HepG2 (cell line): ENCODE measurements around the gene VPS26B. TPM values are rescaled to one million over a fixed set of nuclear protein-coding genes. Genes with fewer than 3 reads are reported as not detected.

Experiments
- ATAC-seq: fragments of 200-7000 bp; cut with Tn5 transposase; 3 replicates; pipeline ENCODE4 v1.9.1; 2020; ENCODE audit warnings: mild to moderate bottlenecking, moderate library complexity
- BruUV-seq: library from RNA; stranded (reverse); fragments of 400-500 nt; replicated peaks from 2 replicates; lab custom pipeline; 2021; lab: Mats Ljungman, UMichigan
- CTCF ChIA-PET: fragments of 300-600 bp; formaldehyde crosslinking; extraction: SDS; loops from one replicate; lab custom pipeline; 2021; ENCODE audit warnings: low total read pairs, inconsistent platforms, low intra/inter-chr PET ratio; lab: Yijun Ruan, JAX
- POLR2A ChIA-PET: fragments of 350-600 bp; sonication (Branson Sonifier 250); formaldehyde crosslinking; loops from one replicate; lab custom pipeline; 2020; ENCODE audit warnings: antibody characterized with exemption, inconsistent platforms; lab: Yijun Ruan, JAX
- DNase-seq: peaks from one replicate; pipeline ENCODE4 v3.0.0-alpha.2; 2015; ENCODE audit warnings: low spot score
- FAIRE-seq: peaks from 3 replicates; lab custom pipeline; 2011; peaks lifted over from hg19 to GRCh38; lab: Jason Lieb, UNC
- H2AFZ ChIP-seq: one replicate; pipeline ENCODE4 v1.6.1; 2011; ENCODE audit warnings: low read length, inconsistent platforms
- H3K27ac ChIP-seq: fragments of 300-600 bp; 3 replicates; pipeline ENCODE4 v1.8.0; 2011; ENCODE audit warnings: mixed run types, mild to moderate bottlenecking, mixed read lengths, low read length, inconsistent platforms; ENCODE audit not compliant: insufficient read depth; ENCODE audit errors: extremely low read length
- H3K27me3 ChIP-seq, 2 experiments: fragments of 200-600 bp in 1 of 2; 2 replicates in 1 of 2; 3 replicates in 1 of 2; pipeline versions ENCODE4 v1.6.0 to v1.8.0; 2011; ENCODE audit warnings: low read length in 2 of 2, mild to moderate bottlenecking in 2 of 2, moderate library complexity in 2 of 2, inconsistent platforms in 1 of 2; ENCODE audit not compliant: insufficient read depth in 2 of 2, control insufficient read depth in 1 of 2
- H3K36me3 ChIP-seq, 2 experiments: fragments of 200-600 bp in 1 of 2; replicated peaks in 1 of 2; 2 replicates in 1 of 2; 3 replicates in 1 of 2; pipeline versions ENCODE4 v1.5.1 to v1.8.0; 2011; ENCODE audit warnings: low read length in 2 of 2, inconsistent platforms in 1 of 2; ENCODE audit not compliant: insufficient read depth in 2 of 2, control insufficient read depth in 1 of 2
- H3K4me1 ChIP-seq: 2 replicates; pipeline ENCODE4 v1.5.1; 2012; ENCODE audit warnings: low read length, inconsistent platforms; ENCODE audit not compliant: insufficient read depth
- H3K4me2 ChIP-seq: 2 replicates; pipeline ENCODE4 v1.6.0; 2011; ENCODE audit warnings: low read depth, low read length, inconsistent platforms
- H3K4me3 ChIP-seq, 3 experiments: fragments of 200-600 bp in 1 of 3; sonication (generic), shearing (Covaris generic) in 1 of 3; replicated peaks in 1 of 3; 2 replicates each; pipeline ENCODE4 v1.5.1; 2011 to 2016; ENCODE audit warnings: low read length in 3 of 3, inconsistent platforms in 2 of 3, low read depth in 2 of 3, mild to moderate bottlenecking in 2 of 3, control low read depth in 1 of 3, mixed read lengths in 1 of 3; ENCODE audit not compliant: insufficient read depth in 1 of 3
- H3K79me2 ChIP-seq: one replicate; pipeline ENCODE4 v1.6.1; 2011; ENCODE audit warnings: low read length, inconsistent platforms; ENCODE audit not compliant: insufficient read depth
- H3K9ac ChIP-seq: 2 replicates; pipeline ENCODE4 v1.6.0; 2011; ENCODE audit warnings: mild to moderate bottlenecking, low read depth, low read length, inconsistent platforms; ENCODE audit not compliant: insufficient read depth
- H3K9me3 ChIP-seq: 2 replicates; pipeline ENCODE4 v1.5.1; 2012; ENCODE audit warnings: mild to moderate bottlenecking, low read length
- H4K20me1 ChIP-seq: 2 replicates; pipeline ENCODE4 v1.6.0; 2011; ENCODE audit warnings: inconsistent platforms, mild to moderate bottlenecking, low read length, moderate library complexity; ENCODE audit not compliant: insufficient read depth
- FOXO1 ChIP-seq: sonication (generic); formaldehyde crosslinking; IDR thresholded peaks from 2 replicates; pipeline ENCODE4 v1.4.0; 2020; ENCODE audit warnings: missing genetic modification reagents
- NFIC ChIP-seq: IDR thresholded peaks from 2 replicates; pipeline ENCODE4 v1.6.1; 2012; ENCODE audit warnings: mild to moderate bottlenecking, low read length, inconsistent platforms
- TBL1XR1 ChIP-seq: fragments of 150-350 bp; IDR thresholded peaks from 2 replicates; pipeline ENCODE4 v1.6.1; 2014; ENCODE audit warnings: borderline replicate concordance, low read length; ENCODE audit not compliant: partially characterized antibody
- ZNF17 ChIP-seq: sonication (generic); formaldehyde crosslinking; IDR thresholded peaks from 2 replicates; pipeline ENCODE4 v1.5.0; 2020; ENCODE audit warnings: mild to moderate bottlenecking, missing genetic modification reagents
- WGBS: methylation state at CpG from one replicate; pipeline ENCODE4 v1.1.6; 2017; ENCODE audit warnings: low lambda C conversion rate; 5-methylcytosine and 5-hydroxymethylcytosine counted together
- in situ Hi-C: cut with HindIII; loops from 2 replicates; pipeline ENCODE4 v1.10.0; 2017; ENCODE audit warnings: low pct_unique_long_range_greater_than_20kb; ENCODE audit not compliant: extremely low pct_ligation_motif_present
- intact Hi-C: fragments of 100-400 bp; cut with micrococcal nuclease; formaldehyde crosslinking; loops from one replicate; pipeline ENCODE4 v1.10.0; 2022; ENCODE audit not compliant: unreplicated experiment
- polyA plus RNA-seq, 8 experiments: library from polyadenylated mRNA; depleted of rRNA in 3 of 8; stranded (reverse) in 7 of 8; unstranded in 1 of 8; fragments of >200 nt; fragmentation: Illumina TruSeq in 4 of 8; extraction: Trizol in 4 of 8; gene quantifications; 2 replicates each; pipeline versions ENCODE4 v1.2.1 to v1.2.3, GENCODE V29; 2011 to 2016; ENCODE audit warnings: low read depth in 4 of 8, missing spikeins in 1 of 8, mixed read lengths in 1 of 8; ENCODE audit not compliant: insufficient read depth in 1 of 8
- total RNA-seq, 5 experiments: library from RNA; depleted of rRNA; stranded (reverse); fragments of >200 nt; fragmentation: Illumina TruSeq; extraction: Trizol; gene quantifications; 2 replicates each; pipeline ENCODE4 v1.2.3, GENCODE V29; 2016; ENCODE audit warnings: low read depth in 1 of 5
- TF ChIP-seq, protein P1 (sequence below): sonication (generic); formaldehyde crosslinking; IDR thresholded peaks from 2 replicates; pipeline ENCODE4 v1.4.0; 2020; ENCODE audit warnings: low read depth, missing genetic modification reagents
- TF ChIP-seq, protein P2 (sequence below): sonication (generic); formaldehyde crosslinking; IDR thresholded peaks from 2 replicates; pipeline ENCODE4 v1.5.0; 2020; ENCODE audit warnings: mild to moderate bottlenecking, missing genetic modification reagents
- TF ChIP-seq, protein P3 (sequence below), 2 experiments: fragments of 450-650 bp in 1 of 2; sonication (generic) in 1 of 2; formaldehyde crosslinking; IDR thresholded peaks; 2 replicates each; pipeline versions ENCODE4 v1.5.0 to v1.8.0; 2020 to 2022; ENCODE audit warnings: mild to moderate bottlenecking in 1 of 2, missing genetic modification reagents in 1 of 2
- TF ChIP-seq, protein P4 (sequence below): sonication (generic); formaldehyde crosslinking; conservative IDR thresholded peaks from 2 replicates; pipeline ENCODE4 v1.4.0; 2020; ENCODE audit warnings: mild to moderate bottlenecking, missing genetic modification reagents, moderate library complexity

Gene VPS26B
- total and polyA plus RNA-seq, 2 of the 13 experiments (the other 11 are each of a cell fraction or from before 2014, with no cell fraction given): 20.2 to 23.2 TPM

DNA sequence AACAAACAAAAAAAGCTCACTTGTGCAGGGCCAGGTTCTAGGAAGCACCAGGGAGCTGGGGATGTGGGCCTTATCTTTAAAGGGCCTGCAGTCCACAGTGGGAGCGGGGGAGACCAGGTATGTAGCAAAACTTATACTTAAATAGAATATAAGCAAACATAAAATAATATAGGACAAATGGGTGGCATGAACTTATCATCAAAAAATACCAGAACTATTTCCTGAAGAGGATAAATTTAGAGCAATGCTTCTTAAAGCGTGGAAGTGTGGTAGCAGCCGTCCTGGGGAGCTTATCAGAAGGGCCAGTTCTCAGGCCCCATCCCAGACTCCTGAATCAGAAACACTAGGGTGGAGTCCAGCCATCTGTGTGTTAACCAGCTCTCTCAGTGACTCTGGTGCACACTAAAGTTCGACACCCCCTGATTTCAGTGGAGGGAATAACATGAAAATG lies 9.3 kb downstream of the VPS26B start (continued):
- no peak for TF ChIP-seq ZNF17 (CRISPR knock-in tag)

DNA sequence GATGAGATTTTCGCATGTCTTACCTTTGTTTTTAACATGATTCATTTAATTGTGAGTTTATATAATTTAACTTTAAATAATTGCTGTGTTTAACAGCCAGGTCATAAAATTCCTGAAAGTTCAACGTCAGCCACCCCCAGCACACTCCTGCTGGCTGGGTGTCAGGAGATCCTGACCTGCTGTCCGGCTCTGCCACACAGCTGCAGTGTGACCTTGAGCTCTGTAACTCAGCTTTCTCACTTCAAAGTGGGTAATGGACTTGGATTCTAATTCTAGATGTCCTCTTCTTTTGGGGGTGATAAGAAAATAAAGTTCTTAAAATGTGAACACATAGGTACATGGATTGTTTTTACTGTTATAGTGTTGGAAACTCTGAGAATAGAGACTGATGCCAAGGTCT lies 10.9 kb downstream of the VPS26B start:
- no peak overlapping the region for H3K4me2 ChIP-seq
- FAIRE-seq (peak; percentile 67), DNase-seq (peak; percentile 41), ATAC-seq (peak; percentile 94)
- peaks cover 7% of the 10 kb centered on the region for H4K20me1 ChIP-seq
- no peaks in the 10 kb centered on the region for H3K79me2 ChIP-seq
- CTCF ChIA-PET: no interaction called here
- peak overlapping the region; percentile 20 for H3K27ac ChIP-seq
- H3K36me3 ChIP-seq: peaks cover 3 to 5% of the 10 kb centered on the region in 2 experiments; a peak in 3 of 5 replicates
- H3K4me3 ChIP-seq: no peak overlapping the region
- POLR2A ChIA-PET: interaction anchor here (1.8 kb wide), 1 partner anchor 11 kb away, joined by 24 read pairs; the partner anchor contains the start of genes NCAPD3 and VPS26B
- no peak overlapping the region for H2AFZ ChIP-seq
- no peak overlapping the region for H3K9ac ChIP-seq
- H3K4me1 ChIP-seq: peaks cover 26% of the 10 kb centered on the region
- intact Hi-C loops (no loop called here), in situ Hi-C loops (no loop called here)
- no peaks in the 10 kb centered on the region for H3K27me3 ChIP-seq
- WGBS: 23% methylated on average over 3 of the region's 3 CpGs
- H3K9me3 ChIP-seq: no peaks in the 10 kb centered on the region
- no TSS peak for BruUV-seq
- TF ChIP-seq, protein P1, sequence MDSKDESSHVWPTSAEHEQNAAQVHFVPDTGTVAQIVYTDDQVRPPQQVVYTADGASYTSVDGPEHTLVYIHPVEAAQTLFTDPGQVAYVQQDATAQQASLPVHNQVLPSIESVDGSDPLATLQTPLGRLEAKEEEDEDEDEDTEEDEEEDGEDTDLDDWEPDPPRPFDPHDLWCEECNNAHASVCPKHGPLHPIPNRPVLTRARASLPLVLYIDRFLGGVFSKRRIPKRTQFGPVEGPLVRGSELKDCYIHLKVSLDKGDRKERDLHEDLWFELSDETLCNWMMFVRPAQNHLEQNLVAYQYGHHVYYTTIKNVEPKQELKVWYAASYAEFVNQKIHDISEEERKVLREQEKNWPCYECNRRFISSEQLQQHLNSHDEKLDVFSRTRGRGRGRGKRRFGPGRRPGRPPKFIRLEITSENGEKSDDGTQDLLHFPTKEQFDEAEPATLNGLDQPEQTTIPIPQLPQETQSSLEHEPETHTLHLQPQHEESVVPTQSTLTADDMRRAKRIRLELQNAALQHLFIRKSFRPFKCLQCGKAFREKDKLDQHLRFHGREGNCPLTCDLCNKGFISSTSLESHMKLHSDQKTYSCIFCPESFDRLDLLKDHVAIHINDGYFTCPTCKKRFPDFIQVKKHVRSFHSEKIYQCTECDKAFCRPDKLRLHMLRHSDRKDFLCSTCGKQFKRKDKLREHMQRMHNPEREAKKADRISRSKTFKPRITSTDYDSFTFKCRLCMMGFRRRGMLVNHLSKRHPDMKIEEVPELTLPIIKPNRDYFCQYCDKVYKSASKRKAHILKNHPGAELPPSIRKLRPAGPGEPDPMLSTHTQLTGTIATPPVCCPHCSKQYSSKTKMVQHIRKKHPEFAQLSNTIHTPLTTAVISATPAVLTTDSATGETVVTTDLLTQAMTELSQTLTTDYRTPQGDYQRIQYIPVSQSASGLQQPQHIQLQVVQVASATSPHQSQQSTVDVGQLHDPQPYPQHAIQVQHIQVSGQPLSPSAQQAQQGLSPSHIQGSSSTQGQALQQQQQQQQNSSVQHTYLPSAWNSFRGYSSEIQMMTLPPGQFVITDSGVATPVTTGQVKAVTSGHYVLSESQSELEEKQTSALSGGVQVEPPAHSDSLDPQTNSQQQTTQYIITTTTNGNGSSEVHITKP (CRISPR knock-in tag): no peak
- no peak for TF ChIP-seq NFIC
- TF ChIP-seq FOXO1: no peak
- TF ChIP-seq, protein P2, sequence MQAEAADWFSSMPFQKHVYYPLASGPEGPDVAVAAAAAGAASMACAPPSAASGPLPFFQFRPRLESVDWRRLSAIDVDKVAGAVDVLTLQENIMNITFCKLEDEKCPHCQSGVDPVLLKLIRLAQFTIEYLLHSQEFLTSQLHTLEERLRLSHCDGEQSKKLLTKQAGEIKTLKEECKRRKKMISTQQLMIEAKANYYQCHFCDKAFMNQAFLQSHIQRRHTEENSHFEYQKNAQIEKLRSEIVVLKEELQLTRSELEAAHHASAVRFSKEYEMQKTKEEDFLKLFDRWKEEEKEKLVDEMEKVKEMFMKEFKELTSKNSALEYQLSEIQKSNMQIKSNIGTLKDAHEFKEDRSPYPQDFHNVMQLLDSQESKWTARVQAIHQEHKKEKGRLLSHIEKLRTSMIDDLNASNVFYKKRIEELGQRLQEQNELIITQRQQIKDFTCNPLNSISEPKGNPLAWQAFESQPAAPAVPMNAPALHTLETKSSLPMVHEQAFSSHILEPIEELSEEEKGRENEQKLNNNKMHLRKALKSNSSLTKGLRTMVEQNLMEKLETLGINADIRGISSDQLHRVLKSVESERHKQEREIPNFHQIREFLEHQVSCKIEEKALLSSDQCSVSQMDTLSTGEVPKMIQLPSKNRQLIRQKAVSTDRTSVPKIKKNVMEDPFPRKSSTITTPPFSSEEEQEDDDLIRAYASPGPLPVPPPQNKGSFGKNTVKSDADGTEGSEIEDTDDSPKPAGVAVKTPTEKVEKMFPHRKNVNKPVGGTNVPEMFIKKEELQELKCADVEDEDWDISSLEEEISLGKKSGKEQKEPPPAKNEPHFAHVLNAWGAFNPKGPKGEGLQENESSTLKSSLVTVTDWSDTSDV (CRISPR knock-in tag): no peak
- TF ChIP-seq, protein P3, sequence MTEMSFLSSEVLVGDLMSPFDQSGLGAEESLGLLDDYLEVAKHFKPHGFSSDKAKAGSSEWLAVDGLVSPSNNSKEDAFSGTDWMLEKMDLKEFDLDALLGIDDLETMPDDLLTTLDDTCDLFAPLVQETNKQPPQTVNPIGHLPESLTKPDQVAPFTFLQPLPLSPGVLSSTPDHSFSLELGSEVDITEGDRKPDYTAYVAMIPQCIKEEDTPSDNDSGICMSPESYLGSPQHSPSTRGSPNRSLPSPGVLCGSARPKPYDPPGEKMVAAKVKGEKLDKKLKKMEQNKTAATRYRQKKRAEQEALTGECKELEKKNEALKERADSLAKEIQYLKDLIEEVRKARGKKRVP (CRISPR knock-in tag; IDR thresholded peaks at IDR 0.05): no peak
- TF ChIP-seq, protein P4, sequence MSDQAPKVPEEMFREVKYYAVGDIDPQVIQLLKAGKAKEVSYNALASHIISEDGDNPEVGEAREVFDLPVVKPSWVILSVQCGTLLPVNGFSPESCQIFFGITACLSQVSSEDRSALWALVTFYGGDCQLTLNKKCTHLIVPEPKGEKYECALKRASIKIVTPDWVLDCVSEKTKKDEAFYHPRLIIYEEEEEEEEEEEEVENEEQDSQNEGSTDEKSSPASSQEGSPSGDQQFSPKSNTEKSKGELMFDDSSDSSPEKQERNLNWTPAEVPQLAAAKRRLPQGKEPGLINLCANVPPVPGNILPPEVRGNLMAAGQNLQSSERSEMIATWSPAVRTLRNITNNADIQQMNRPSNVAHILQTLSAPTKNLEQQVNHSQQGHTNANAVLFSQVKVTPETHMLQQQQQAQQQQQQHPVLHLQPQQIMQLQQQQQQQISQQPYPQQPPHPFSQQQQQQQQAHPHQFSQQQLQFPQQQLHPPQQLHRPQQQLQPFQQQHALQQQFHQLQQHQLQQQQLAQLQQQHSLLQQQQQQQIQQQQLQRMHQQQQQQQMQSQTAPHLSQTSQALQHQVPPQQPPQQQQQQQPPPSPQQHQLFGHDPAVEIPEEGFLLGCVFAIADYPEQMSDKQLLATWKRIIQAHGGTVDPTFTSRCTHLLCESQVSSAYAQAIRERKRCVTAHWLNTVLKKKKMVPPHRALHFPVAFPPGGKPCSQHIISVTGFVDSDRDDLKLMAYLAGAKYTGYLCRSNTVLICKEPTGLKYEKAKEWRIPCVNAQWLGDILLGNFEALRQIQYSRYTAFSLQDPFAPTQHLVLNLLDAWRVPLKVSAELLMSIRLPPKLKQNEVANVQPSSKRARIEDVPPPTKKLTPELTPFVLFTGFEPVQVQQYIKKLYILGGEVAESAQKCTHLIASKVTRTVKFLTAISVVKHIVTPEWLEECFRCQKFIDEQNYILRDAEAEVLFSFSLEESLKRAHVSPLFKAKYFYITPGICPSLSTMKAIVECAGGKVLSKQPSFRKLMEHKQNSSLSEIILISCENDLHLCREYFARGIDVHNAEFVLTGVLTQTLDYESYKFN (CRISPR knock-in tag): peak; percentile 59; the same call in 1 of the 2 replicates
- peak; percentile 49 for TF ChIP-seq TBL1XR1
